GM18858 (cell line): ENCODE data around the gene CD200.

Experiments
- ATAC-seq: cut with Tn5 transposase; IDR thresholded peaks from one replicate; pipeline ENCODE4 v1.9.1; 2021; ENCODE audit not compliant: unreplicated experiment

The CD200 gene

GRCh38 chr3:112407888-112408702 is 75.1 kb downstream of the CD200 start:
- peak; percentile 26 for ATAC-seq

DNA sequence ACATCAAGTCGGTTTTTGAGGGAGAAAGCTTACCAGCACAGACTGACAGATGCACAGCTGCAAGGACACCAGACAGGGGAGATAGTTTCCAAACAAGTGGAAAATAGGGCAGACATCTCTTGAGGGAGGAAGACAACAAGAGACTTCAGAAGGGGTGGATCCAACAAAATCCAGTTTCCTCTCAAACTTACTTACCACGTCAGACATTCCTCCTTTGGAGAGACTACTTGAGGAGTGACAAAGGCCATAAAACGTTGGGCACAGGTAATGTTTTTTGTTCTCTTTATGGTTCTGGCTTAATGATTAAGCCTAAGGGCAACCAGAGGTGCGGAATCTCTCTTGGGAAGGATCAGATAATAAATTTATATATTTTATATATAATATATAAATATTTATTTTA is 76.1 kb downstream of the CD200 start:
- ATAC-seq: no peak

- no peak for ATAC-seq
Measured at GRCh38 chr3:112411425-112411824, 78.5 kb downstream of the CD200 start.
